ENCODE data around the gene PTPN20.
A peak's percentile ranks its signal among the peaks of the same experiment; 100 is the strongest.

The PTPN20 gene

DNA sequence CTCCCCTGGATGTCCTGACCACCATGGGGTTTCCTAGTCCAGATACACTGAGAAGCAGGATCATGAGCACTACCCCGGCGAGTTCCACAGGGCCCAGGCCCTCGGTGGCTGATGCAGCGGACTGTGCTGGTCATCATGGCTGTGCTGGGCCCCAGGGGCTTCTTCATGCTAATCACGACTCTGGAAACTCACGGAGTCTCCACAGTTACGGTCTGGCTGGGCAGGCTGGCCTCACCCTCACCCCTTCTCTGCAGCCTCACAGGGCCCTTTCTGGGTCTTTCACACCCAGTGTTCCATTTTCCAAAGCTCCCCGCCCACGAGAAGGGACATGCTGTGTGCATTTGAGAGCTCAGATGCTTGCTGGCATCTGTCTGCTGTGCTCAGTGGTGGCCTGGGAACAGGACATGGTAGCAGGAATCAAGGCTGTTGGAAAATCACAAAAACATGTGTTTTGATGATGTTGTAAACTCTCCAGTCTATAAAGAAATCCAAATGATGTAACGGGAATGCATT is 119.0 kb downstream of the PTPN20 start:
- Histone ChIP-seq H3K4me2 (ENCODE audit: insufficient read depth, low read length) (no peak overlapping the region), H2AFZ (ENCODE audit: low read depth, low read length) (no peak overlapping the region), H4K20me1 (ENCODE audit: insufficient read depth, low read length) (peaks cover 5% of the 10 kb centered on the region; the same call in 1 of the 2 replicates), H3K79me2 (ENCODE audit: insufficient read depth, low read length) (no peaks in the 10 kb centered on the region), H3K9me3 (ENCODE audit: insufficient read depth, low read length, severe bottlenecking) (no peaks in the 10 kb centered on the region), H3K27me3 (ENCODE audit: insufficient read depth, low read length, poor library complexity) (no peaks in the 10 kb centered on the region), H3K4me3 (ENCODE audit: low read depth in 1 of 2, low read length in 2 of 2) (no peak overlapping the region), H3K27ac (ENCODE audit: low read length) (no peak overlapping the region), H3K4me1 (ENCODE audit: insufficient read depth, low read length) (no peaks in the 10 kb centered on the region), H3K36me3 (ENCODE audit: insufficient read depth, low read length) (no peaks in the 10 kb centered on the region), H3K9ac (ENCODE audit: low read depth, low read length) (no peak overlapping the region)
- ATAC-seq (ENCODE audit: insufficient read depth, low read depth) (no peak), DNase-seq (no peak)
- no peak for TF ChIP-seq EZH2 (IDR thresholded peaks at IDR 0.05; ENCODE audit: borderline replicate concordance, low read depth, low read length, severe bottlenecking)
- TF ChIP-seq, protein P1, sequence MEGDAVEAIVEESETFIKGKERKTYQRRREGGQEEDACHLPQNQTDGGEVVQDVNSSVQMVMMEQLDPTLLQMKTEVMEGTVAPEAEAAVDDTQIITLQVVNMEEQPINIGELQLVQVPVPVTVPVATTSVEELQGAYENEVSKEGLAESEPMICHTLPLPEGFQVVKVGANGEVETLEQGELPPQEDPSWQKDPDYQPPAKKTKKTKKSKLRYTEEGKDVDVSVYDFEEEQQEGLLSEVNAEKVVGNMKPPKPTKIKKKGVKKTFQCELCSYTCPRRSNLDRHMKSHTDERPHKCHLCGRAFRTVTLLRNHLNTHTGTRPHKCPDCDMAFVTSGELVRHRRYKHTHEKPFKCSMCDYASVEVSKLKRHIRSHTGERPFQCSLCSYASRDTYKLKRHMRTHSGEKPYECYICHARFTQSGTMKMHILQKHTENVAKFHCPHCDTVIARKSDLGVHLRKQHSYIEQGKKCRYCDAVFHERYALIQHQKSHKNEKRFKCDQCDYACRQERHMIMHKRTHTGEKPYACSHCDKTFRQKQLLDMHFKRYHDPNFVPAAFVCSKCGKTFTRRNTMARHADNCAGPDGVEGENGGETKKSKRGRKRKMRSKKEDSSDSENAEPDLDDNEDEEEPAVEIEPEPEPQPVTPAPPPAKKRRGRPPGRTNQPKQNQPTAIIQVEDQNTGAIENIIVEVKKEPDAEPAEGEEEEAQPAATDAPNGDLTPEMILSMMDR (IDR thresholded peaks at IDR 0.05; ENCODE audit: borderline replicate concordance, extremely low read depth, low read length, poor library complexity, severe bottlenecking) = no peak

DNA sequence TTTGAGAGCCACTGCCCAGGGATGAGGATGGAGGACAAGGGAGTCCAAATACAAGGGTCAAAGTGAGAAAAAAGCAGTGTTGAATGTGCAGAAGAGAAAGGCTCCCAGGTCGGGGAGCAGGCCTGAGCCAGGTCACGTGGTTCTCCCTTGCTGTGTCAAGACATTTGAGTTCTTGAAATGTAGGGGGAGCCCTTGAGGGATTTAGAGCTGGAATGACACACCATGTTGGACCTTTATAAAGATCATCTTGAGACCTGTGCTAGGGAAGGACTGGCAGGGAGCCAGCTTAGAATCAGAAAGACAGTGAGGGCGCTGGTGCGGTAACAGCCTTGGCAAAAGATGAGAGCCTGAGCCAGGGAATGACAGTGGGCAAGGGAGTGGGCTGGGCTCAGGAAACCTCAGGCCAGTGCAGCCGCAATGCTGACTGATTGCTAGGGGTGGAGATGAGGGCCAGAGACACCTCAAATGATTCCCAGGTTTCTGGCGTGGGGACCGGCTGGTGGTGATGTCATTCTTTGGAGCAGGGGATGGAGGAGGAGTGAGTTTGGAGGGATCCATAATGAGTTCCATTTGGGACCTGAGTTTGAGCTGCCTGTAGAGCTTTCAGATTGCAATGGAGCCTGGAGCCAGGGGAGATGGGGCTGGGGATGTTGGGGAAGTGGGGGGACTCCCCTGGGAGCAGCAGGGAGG is 120.1 kb downstream of the PTPN20 start:
- TF ChIP-seq, protein P1 (IDR thresholded peaks at IDR 0.05; ENCODE audit: borderline replicate concordance, extremely low read depth, low read length, poor library complexity, severe bottlenecking) = peak; percentile 13
- no peak for TF ChIP-seq EZH2 (IDR thresholded peaks at IDR 0.05; ENCODE audit: borderline replicate concordance, low read depth, low read length, severe bottlenecking)
- DNase-seq (no peak), ATAC-seq (ENCODE audit: insufficient read depth, low read depth) (0 out of 3 replicates have a peak, but pooled peaks have one; percentile 33)
- H3K4me3 ChIP-seq (ENCODE audit: low read depth in 1 of 2, low read length in 2 of 2) = no peak overlapping the region
- H2AFZ ChIP-seq (ENCODE audit: low read depth, low read length) = no peak overlapping the region
- no peaks in the 10 kb centered on the region for H3K79me2 ChIP-seq (ENCODE audit: insufficient read depth, low read length)
- H3K9ac ChIP-seq (ENCODE audit: low read depth, low read length) = no peak overlapping the region
- H3K4me2 ChIP-seq (ENCODE audit: insufficient read depth, low read length) = no peak overlapping the region
- H3K36me3 ChIP-seq (ENCODE audit: insufficient read depth, low read length) = no peaks in the 10 kb centered on the region
- H3K27ac ChIP-seq (ENCODE audit: low read length) = no peak overlapping the region
- H3K4me1 ChIP-seq (ENCODE audit: insufficient read depth, low read length) = no peaks in the 10 kb centered on the region
- no peaks in the 10 kb centered on the region; the same call in 1 of the 2 replicates for H4K20me1 ChIP-seq (ENCODE audit: insufficient read depth, low read length)
- no peaks in the 10 kb centered on the region for H3K9me3 ChIP-seq (ENCODE audit: insufficient read depth, low read length, severe bottlenecking)
- H3K27me3 ChIP-seq (ENCODE audit: insufficient read depth, low read length, poor library complexity) = no peaks in the 10 kb centered on the region

DNA sequence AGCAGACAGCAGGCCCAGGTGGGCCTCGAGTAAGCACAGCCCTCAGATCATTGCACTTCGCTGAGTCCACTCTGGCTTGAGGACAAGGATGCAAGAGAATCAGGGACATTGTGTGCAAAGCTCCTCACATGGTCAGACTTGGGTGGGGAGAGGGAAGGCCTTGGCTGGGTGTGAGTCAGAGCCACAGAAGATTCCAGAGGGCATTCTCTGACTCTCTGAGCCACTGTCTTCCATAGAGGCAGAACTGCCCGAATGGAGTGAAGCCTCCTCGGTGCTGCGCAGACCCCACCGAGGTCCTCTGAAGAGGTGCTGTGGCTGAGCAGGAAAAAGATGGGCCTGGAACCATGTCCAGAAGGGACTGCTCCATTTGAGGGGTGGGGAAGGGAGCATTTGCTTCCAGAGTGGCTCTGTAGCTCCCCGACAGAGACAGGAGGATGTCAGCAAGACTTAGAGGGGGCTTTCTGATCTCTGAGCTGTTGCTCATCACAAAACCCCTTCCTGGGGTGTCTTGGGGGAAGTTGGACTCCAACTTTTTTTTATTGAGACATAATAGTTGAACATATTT is 120.8 kb downstream of the PTPN20 start:
- peaks cover under 1% of the 10 kb centered on the region for H3K27me3 ChIP-seq (ENCODE audit: insufficient read depth, low read length, poor library complexity)
- no peaks in the 10 kb centered on the region for H3K4me1 ChIP-seq (ENCODE audit: insufficient read depth, low read length)
- TF ChIP-seq EZH2 (IDR thresholded peaks at IDR 0.05; ENCODE audit: borderline replicate concordance, low read depth, low read length, severe bottlenecking) = no peak
- TF ChIP-seq, protein P1 (IDR thresholded peaks at IDR 0.05; ENCODE audit: borderline replicate concordance, extremely low read depth, low read length, poor library complexity, severe bottlenecking) = no peak
- no peak overlapping the region for H2AFZ ChIP-seq (ENCODE audit: low read depth, low read length)
- no peak overlapping the region for H3K9ac ChIP-seq (ENCODE audit: low read depth, low read length)
- no peaks in the 10 kb centered on the region for H3K79me2 ChIP-seq (ENCODE audit: insufficient read depth, low read length)
- H4K20me1 ChIP-seq (ENCODE audit: insufficient read depth, low read length) = no peaks in the 10 kb centered on the region; the same call in 1 of the 2 replicates
- DNase-seq (no peak), ATAC-seq (ENCODE audit: insufficient read depth, low read depth) (no peak)
- H3K4me2 ChIP-seq (ENCODE audit: insufficient read depth, low read length) = no peak overlapping the region
- no peaks in the 10 kb centered on the region for H3K9me3 ChIP-seq (ENCODE audit: insufficient read depth, low read length, severe bottlenecking)
- H3K27ac ChIP-seq (ENCODE audit: low read length) = no peak overlapping the region
- H3K4me3 ChIP-seq (ENCODE audit: low read depth in 1 of 2, low read length in 2 of 2) = no peak overlapping the region
- H3K36me3 ChIP-seq (ENCODE audit: insufficient read depth, low read length) = no peaks in the 10 kb centered on the region
